Posterior vena cava (tissue), 2 donors: ENCODE measurements around the gene SCT. TPM values are rescaled to one million over a fixed set of nuclear protein-coding genes. Genes with fewer than 3 reads are reported as not detected.

Source experiments
- total RNA-seq, 2 donors: library from RNA; stranded (reverse); fragmentation: NEBNext Ultra II Directional; extraction: Animal tissue kit (Norgen Biotek cat#: 25700); gene quantifications; one replicate each; pipeline ENCODE4 v1.2.1, GENCODE V29; 2021
- donor health status: DM: yes; HTN: yes; CAD: no.
- donor health status: DM: yes; HTN: yes; CAD: no.

Gene SCT
- total RNA-seq, 2 donors from 2014 or later = not detected

Other genes with a start within 250 kb of the SCT start
- under 1 TPM in 1 of 2 donors, not detected in 1; 0.10 TPM for gene PKP3, start 233.0 kb downstream of the SCT start, total RNA-seq
- gene SIGIRR, start 212.2 kb downstream of the SCT start, total RNA-seq = 10 to 100 TPM; 30.7 to 45.2 TPM
- gene ANO9, start 185.2 kb downstream of the SCT start, total RNA-seq = under 1 TPM; 0.57 to 0.93 TPM
- 10 to 100 TPM; 16.3 to 16.7 TPM for gene PTDSS2, start 176.9 kb downstream of the SCT start, total RNA-seq
- gene RNH1, start 119.9 kb downstream of the SCT start, total RNA-seq = 100 to 1,000 TPM; 197 to 209 TPM
- 10 to 100 TPM; 37.2 to 48.5 TPM for gene HRAS, start 91.6 kb downstream of the SCT start, total RNA-seq
- under 1 TPM; 0.43 to 0.56 TPM for gene LRRC56, start 89.7 kb downstream of the SCT start, total RNA-seq
- gene LMNTD2, start 66.4 kb downstream of the SCT start, total RNA-seq = under 1 TPM; 0.43 to 0.56 TPM
- 1 to 10 TPM; 2.1 to 2.6 TPM for gene RASSF7, start 66.2 kb downstream of the SCT start, total RNA-seq
- gene PHRF1, start 50.7 kb downstream of the SCT start, total RNA-seq = 10 to 100 TPM; 18.3 to 20.8 TPM
- 10 to 100 TPM; 10.3 to 16.4 TPM for gene IRF7, start 11.2 kb downstream of the SCT start, total RNA-seq
- under 1 TPM in 1 of 2 donors, not detected in 1; 0.10 TPM for gene CDHR5, start 2.2 kb downstream of the SCT start, total RNA-seq
- under 1 TPM; 0.48 to 0.51 TPM for gene DRD4, start 10.1 kb upstream of the SCT start, total RNA-seq
- gene DEAF1, start 68.0 kb upstream of the SCT start, total RNA-seq = 10 to 100 TPM; 22.9 to 25.5 TPM
- 10 to 100 TPM; 13.5 to 19.3 TPM for gene TMEM80, start 68.6 kb upstream of the SCT start, total RNA-seq
- gene EPS8L2, start 79.0 kb upstream of the SCT start, total RNA-seq = 10 to 100 TPM; 23.8 to 38.3 TPM
- 100 to 1,000 TPM in 1 of 2 donors, 10 to 100 TPM in 1; 76.8 to 109 TPM for gene TALDO1, start 120.3 kb upstream of the SCT start, total RNA-seq
- gene GATD1, start 150.3 kb upstream of the SCT start, total RNA-seq = 10 to 100 TPM; 33.0 to 38.8 TPM
- not detected for gene CEND1, start 162.9 kb upstream of the SCT start, total RNA-seq
- gene SLC25A22, start 171.1 kb upstream of the SCT start, total RNA-seq = 10 to 100 TPM; 10.6 to 11.2 TPM
- gene PIDD1, start 178.1 kb upstream of the SCT start, total RNA-seq = 1 to 10 TPM; 6.0 to 6.5 TPM
- 1,000 to 10,000 TPM; 1,286 to 1,386 TPM for gene RPLP2, start 182.8 kb upstream of the SCT start, total RNA-seq
- gene PNPLA2, start 191.7 kb upstream of the SCT start, total RNA-seq = 10 to 100 TPM; 80.7 to 85.5 TPM
- gene CRACR2B, start 200.7 kb upstream of the SCT start, total RNA-seq = 1 to 10 TPM; 3.5 to 4.3 TPM
- 100 to 1,000 TPM; 473 to 490 TPM for gene CD151, start 205.8 kb upstream of the SCT start, total RNA-seq
- gene POLR2L, start 215.3 kb upstream of the SCT start, total RNA-seq = 10 to 100 TPM; 63.9 to 91.4 TPM
- 10 to 100 TPM; 75.7 to 97.3 TPM for gene TSPAN4, start 215.7 kb upstream of the SCT start, total RNA-seq